HEK293T (cell line): ENCODE measurements around the gene GRM7.
"Not testable (repeated sequence)": the region's sequence is repeated elsewhere in the genome, so short reads cannot be mapped to it uniquely, and the experiment has no call there.

Experiments used
- ARNT ChIP-seq: fragments of 450-650 bp; IDR thresholded peaks from 2 replicates; pipeline ENCODE4 v1.6.1; 2017; ENCODE audit warnings: mild to moderate bottlenecking
- BHLHE40 ChIP-seq: fragments of 450-650 bp; IDR thresholded peaks from 2 replicates; pipeline ENCODE4 v1.6.1; 2016; ENCODE audit warnings: mild to moderate bottlenecking, moderate library complexity, borderline replicate concordance
- HDGF ChIP-seq: fragments of 450-650 bp; IDR thresholded peaks from 2 replicates; pipeline ENCODE4 v1.6.1; 2017; ENCODE audit warnings: antibody characterized with exemption, borderline replicate concordance
- NFRKB ChIP-seq: fragments of 450-650 bp; IDR thresholded peaks from 2 replicates; pipeline ENCODE4 v1.6.1; 2016; ENCODE audit warnings: mild to moderate bottlenecking, moderate library complexity
- SUZ12 ChIP-seq: fragments of 450-650 bp; IDR thresholded peaks from 2 replicates; pipeline ENCODE4 v1.6.1; 2016; ENCODE audit warnings: mild to moderate bottlenecking

DNA sequence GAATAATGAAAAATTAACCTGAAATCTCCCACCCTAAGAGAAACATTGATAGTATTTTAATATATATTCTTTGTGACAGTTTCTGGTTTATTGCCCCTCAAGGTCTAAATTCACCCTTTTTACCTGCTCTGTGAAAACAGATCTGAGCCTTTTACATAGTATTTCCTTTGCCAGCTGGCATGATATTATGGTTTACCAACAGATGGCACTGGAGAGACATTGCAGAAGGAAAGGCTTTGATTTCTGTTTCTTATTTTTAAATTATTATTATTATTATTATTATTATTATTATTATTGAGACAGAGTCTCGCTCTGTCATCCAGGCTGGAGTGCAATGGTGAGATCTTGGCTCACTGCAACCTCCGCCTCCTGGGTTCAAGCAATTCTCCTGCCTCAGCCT, 74.5 kb downstream of the GRM7 start:
- TF ChIP-seq HDGF, NFRKB, ARNT, BHLHE40, SUZ12: not testable (repeated sequence)
